DLD1 (cell line): ENCODE measurements around the gene TRIM17.

ENCODE experiments used
- in situ Hi-C: cut with HindIII; loops from 2 replicates; pipeline ENCODE4 v1.10.0; 2017; ENCODE audit warnings: low sequenced_read_pairs

Gene TRIM17

DNA sequence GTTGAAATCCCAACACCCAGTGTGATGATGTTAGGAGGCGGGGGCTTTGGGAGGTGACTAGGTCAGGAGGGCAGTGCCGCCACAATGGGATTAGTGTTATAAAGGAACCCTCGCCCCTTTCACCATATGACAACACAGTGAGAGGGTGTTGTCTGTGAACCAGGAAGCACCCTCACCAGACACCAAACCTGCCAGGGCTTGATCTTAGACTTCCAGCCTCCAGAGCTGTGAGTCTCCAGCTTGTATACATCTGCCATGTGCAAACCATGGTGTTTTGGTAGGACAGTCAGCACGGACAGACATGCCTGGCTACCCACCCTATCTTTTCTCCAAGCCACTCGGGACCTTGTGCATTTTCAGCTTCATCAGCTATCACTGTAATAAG lies 14.0 kb downstream of the TRIM17 start:
- in situ Hi-C loops: no loop called here

DNA sequence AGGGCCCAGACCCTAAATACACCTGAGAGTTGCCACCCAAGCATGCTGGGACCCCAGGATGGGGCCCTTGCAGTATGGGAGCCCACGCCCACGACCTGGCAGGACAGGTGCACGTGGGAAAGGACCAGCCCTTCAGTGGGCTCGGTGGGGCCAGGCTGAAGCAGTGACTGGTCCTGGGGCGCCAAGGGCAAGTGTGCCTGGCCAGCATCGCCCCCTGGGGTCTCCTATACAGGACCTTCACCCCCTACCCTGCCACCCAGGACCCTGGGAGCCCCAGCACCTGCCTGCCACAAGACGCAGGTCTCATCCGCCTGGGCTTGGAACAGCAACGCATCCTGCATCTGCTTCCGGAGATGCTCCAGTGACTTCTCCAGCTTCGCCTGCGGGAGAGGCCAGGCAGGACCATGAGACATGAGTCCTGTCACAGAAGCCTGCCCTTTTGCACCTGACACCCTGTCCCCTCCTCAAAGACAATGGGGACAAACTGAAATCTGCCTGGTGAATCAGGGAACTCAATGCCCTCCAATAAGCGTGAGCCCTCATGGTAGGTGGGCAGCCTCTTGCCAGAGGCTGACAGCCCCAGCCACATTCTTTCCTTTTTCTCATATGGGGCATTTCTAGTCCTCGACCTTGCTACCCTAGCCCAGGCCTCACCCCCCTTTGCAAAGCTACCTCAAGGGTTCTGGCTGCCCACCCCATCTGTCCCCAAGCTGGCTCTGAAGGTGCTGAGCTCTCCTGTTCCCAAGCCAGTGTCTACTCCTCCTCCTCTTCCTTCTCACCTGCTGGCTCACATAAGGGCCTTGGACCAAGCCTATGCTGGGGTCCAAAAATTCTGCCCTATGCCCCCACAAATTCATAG lies 14.7 kb downstream of the TRIM17 start:
- in situ Hi-C loops: no loop called here

DNA sequence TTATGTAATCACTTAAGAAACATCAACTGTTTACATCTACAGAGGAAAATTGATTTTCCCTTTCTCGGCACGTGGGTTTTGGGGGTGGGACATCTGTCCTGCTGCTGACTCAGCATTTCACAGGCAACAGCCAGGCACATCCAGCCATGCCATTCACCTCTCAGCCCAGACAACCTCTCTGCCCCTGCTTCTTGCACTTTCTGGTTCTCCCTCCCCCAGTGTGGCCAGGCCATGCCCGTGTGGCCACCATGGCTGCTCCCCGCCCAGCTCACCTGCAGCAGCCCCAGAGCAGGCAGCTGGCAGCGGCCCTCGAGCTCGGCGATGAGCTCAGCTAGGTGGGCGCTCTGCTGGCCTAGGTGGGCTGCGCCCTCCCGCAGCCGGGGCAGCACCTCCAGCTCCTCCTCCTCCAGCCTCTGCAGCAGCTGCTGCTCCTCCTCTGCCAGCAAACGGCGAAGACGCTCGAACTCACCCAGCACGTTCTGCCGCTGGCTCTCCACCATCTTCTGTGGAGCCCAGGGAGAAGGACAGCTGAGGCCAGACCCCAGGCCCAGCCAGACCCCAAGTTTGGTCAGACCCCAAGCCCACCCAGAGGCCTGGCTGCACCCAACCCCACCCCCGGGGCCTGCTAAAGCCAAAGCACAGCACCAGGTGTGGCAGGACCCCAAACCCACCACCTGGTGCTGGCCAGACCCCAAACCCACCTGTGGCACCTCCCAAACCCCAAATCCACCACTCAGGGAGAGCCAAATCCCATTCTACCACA lies 15.8 kb downstream of the TRIM17 start:
- in situ Hi-C loops: no loop called here

DNA sequence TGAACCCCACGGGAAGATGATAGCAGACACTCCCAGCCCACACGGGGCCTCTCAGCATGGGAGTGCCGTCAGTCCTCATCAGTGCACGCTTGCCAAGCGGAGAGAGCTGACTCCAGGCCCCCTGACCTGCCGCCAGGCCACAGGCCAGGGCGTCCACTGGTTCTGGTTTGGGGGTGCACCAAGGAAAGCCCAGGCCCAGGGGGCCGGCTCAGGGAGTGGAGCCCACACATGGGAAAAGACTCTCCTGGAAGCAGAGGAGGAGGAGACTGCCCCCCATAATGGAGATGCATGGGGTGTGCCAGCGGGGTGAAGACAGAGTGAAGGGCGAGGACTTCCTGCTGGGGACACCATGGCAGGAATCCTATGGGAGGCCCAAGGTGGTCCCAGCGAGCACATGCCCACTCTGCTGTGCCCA lies 16.4 kb downstream of the TRIM17 start:
- in situ Hi-C loops: no loop called here

DNA sequence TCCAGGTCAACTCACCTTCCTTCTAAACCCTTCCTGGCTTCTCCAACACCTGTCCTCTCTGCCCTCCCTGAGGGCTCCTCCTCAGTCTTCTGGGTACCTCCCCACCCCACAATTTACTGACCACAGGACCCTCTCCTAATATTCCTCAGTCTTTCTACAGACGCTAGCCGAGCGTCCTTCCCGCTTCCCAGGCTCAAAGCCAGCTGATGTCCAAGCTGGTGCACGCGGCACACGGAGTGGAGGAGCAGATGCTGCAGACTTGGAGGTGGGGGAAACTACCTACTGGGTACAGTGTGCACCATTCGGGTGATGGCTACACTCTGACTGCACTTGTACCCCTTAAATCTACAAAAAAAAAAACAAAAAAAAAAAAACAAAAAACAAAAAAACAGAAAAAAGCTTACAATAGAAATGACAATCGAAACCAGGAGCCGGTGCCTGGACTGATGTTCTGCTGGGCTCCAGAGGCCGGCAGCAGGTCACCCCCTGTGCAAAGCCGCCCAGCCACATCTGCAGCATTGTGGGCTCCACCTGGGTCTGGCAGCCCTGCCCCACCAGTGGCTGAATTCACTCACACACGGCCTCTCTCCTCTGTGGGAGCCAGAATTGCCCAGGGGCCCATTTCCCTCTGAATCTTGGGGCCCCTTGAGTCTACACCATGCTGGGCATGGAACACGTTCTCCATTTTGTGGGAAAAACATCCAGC lies 17.0 kb downstream of the TRIM17 start:
- in situ Hi-C loops: no loop called here

DNA sequence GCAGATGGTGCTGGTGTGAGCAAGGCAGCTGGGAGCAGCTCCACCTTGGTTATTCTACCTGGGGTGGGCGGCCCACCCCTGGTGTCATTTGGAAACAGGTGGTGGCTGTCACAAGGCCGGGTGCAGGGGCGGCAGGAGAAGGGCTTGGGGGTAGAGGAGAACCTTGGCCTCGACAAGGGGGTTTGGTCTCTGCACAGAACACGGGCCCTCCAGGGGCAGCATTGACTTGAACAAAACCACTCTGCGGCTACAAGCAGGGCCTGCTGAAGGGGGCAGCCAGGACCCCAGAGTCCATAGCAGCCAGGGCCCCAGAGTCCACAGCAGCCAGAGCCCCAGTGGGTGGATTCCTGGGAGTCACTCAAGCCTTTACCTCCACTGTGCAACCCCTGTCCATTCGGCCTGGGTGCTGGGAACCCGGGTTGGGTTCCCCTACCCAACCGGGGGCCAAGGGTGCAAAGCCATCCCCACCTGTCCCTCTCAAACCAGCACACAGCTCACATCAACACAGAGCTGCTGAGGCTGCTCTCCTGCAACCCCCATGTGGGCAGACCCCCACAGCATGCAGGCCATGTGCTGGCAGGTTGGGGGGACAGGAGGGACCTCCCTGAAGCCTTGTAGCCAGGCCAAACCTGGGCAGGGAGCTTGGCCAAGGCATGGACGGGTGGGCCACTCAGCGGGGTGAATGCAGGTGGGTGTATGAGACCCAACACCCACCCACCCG lies 17.8 kb downstream of the TRIM17 start:
- in situ Hi-C loops: no loop called here

DNA sequence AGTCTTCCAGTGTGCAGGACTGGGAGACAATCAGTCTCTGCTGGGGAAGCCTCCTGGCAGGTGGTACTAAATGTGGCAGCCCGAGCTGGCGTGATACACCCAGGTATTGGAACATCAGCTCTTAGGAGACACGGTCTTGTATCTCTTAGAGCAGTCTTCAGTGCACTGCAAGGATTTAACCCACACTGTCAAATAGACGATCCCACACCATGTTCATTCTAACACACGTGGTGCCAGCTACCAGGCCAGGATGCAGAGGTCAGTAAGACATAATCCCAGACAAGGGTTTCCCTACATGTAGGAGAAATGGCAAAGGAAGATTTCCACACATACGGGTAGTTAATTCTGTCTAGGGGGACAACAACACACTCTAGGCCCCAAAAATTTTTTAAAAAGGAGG lies 18.7 kb downstream of the TRIM17 start:
- in situ Hi-C loops: no loop called here

DNA sequence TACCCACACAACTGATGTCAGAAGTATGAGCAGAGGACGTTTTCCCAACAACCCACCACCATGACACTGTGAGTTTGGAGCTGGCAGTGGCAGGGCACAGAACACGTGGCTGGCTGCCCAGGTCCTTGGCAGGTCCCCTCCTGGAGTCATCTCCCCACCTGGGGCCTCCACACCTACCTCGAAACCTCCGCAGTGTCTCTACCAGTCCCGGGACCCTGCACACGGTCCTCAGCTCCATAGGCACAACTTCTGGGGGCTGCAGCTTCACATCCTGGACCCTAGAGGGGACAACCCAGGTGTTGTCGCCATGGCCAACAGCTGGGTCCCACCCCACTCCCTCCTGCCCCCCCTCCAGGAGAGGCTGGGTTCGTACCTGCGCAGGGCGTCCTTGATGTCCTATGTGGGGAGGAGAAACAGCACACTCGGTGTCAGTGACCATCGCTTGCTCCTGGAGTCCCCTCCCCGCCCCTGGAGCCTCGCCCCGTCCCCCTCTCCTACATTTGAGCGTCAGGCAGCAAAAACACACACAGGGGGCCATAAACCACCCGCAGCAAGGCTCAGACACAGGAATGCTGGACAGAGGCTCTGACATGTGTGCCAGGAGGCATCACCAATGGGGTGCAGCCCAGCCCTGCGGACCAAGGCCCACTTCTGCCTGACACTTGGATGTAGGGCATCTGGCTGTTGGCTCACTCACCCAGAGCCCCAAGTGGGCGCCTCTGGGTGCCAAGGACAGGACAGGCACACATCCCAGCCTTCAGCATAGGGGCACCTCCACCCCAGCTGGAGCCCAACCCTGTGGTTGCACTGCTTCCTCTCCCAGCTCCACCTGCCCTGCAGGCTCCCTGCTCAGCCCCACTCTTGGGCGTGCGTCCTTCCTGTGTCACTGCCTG lies 19.6 kb downstream of the TRIM17 start:
- in situ Hi-C loops: no loop called here

DNA sequence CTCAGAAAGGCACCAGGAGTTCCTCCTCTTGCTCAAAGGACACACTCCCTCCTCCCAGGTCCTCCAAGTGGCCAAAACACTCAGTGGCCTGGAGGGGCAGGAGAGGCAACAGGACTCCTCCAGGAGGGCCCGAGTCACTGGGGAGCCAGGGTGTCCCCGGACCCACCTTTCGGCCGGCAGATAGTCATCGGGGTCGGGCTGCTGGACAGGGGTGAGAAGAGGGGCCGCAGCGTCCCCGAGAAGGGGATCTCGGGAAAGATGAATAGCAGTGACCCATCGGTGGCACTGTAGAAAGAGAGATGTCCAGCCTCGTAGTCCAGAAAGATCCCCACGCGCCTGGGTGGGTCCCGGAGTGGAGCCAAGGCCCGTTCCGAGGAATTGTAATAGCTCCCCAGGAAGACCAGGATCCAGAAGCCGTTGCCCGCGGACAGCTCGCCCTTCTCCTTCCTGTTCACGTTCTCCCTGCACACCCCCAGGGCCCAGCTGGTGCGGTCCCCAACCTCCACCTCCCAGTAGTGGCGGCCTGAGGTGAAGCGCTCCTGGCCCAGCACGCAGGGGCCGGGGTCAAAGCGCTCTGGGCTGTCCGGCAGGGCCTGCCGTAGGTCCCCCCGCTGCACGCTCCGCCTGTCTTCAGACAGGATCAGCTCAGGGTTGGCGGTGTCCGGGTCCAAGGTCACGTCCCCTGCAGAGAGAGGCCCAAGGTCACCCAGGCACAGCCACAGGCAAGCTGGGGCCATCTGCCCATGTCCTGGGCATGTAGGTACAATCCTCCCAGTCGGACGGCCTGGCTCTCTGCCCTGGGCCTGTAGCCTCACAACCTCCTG lies 21.9 kb downstream of the TRIM17 start:
- in situ Hi-C loops: no loop called here

DNA sequence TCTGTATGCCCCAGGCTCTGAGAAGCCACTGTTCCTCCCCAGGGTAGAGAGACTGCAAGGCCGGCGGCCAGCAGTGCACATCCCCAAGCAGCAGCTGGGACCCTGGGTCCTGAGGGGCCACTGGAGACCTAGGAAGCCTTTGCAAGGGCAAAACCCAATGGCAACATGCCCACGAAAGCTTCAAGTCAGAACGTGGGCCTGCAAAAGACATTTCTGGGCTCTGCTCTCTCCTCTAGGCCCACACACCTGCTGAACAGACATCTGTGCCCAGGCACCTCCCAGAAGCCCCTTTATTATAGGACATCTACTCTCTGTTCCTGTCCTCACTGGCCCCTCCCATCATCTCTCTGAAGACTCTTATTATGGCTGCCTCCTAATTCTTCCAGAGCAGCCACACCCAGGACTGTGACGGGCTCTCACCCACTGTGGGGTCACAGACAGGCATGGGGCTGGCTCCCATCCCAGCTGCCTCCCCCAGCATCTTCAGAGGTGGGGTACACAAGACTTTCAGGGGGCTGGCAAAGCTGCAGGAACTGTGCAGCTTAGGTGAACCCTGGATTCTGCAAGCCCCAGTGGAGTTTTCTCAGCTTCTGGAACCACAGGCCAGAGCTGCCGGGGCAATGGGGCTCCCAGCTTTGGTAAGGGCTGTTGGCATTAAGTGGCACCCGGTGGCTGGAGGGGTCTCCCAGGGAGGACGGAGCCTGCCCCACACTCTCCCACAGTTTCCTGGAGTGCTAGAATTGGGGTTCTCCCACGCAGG lies 22.7 kb downstream of the TRIM17 start:
- in situ Hi-C loops: no loop called here

DNA sequence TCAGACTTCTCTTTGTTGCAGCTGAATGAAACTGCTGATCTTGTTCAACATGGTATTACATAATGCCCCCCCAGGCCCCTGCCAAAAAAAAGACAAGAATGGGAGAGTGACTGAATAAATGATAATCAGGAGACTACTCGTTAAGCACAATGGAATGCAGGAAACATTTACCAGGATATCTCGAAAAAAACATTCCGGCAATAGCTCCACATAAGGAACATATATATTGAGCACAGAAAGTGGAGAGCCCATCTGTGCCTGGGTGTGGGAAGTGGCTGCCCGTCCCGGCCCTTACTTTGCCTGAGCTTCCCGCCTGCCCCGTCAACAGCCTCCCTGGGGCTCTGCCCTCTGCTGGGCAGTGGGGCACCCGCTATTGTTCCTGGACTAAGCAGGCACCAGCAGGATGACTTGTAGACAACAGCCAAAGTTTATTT lies 23.4 kb downstream of the TRIM17 start:
- in situ Hi-C loops: no loop called here

DNA sequence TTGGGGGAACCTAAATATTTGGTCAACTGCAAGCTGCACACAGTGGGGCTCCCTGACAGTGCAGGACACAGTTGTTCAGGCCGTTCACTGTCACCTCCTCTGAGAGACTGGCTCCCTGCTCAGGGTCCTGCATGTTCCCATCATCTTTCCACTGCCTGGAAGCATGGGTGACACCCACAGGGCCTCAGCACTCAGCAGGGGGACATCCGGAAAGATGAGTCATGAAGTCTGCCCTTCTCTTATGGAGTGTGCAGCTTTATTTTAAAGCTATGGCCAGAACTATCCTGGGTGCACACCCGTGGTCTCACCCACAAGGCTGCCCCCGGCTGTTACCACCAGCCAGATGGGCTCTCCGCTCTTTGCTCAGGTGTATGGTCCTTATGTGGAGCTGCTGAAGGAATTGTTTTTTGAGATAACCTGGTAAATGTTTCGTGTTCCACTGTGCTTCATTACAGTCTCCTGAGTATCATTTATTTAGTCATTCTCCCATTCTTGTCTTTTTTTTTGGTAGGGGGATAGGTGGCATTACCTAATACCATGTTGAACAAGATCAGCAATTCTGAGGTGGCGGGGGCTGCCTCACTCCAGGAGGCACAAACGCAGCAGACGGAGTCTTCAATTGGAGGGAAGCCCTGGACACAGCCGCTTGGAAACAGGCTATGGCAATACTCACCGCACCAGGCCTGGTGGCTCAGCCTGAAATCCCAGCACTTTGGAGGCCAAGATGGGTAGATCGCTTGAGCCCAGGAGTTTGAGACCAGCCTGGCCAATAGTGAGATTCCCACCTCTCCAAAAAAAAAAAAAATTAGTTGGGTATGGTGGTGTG lies 24.3 kb downstream of the TRIM17 start:
- in situ Hi-C loops: no loop called here

DNA sequence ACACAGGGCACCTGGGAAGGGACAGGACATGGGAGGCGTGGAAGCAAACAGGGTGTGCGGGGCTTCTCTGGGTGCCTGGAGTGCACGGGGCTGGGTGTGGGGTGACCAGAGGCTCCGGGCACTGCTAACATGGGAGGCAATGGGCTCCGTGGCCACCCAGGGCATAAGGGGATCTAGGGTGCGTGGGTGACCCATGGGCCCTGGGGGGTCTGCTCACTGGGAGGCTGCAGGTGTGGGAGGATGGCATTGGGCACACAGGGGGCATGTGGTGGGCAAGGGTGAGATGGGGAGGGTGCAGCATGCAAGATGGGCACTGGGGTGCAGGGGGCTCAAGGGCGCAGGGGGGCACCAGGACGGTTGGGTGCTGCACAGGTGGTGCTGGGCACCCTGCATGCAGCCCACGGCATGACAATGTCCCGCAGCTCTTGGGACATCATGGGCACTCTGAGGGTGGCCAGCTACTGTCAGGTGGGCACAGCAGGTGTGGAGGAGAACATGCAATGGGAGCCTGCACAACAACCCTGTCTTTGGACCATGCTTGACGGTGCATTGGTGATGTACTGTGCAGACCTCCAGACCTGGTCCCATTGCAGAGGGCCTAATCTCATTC lies 25.1 kb downstream of the TRIM17 start:
- in situ Hi-C loops: no loop called here

DNA sequence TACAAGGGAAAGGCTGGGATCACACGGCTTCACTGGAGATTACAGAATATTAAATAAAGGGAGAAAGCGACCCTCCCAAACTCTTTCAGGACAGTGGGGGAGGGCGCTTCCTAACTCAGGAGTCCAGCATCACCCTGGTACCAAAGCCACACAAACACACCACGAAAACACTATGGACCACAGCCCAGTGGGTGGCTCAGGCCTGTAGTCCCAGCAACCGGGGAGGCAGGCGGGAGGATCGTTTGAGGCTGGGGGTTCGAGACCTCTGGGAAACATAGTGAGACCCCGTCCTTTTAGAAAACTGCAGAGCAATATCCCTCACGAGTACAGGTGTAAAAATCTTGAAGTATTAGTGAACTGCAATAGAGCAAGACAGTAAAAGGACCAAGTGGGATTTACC lies 26.0 kb downstream of the TRIM17 start:
- in situ Hi-C loops: no loop called here

DNA sequence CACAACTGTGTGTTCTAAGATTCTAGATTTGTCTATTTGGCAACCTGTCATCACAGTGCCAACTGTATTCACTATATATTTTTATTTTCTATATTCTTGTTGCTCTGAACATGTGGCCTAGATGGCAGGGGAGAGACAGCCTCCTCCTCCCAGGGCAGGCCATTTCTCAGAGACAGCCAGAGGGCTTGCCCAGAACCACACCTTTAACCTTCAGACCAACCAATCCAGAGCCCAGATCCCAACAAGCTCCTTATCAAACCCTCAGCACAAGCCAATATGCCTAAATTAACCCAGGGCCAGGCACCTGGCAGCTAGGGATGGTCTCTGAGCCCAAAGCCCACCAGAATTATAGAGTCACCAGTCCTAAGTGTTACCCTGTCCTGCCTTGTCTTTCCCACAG lies 29.3 kb downstream of the TRIM17 start:
- in situ Hi-C loops: no loop called here

DNA sequence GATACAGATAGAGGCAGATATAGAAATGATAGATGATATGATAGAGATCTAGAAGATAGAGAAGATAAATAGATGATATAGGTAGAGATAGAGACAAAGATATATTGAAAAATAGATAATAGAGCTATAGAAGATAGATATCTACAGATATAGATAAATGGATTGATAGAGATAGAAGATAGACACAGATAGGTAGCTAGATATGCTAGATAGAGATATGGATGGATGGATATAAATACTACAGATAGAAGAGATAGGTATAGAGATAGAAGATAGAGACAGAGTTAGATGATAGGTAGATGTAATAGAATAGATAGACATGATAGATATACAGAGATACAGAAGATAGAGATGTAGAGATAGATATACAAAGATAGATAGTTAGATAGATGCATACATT lies 31.4 kb downstream of the TRIM17 start:
- in situ Hi-C loops: no loop called here

DNA sequence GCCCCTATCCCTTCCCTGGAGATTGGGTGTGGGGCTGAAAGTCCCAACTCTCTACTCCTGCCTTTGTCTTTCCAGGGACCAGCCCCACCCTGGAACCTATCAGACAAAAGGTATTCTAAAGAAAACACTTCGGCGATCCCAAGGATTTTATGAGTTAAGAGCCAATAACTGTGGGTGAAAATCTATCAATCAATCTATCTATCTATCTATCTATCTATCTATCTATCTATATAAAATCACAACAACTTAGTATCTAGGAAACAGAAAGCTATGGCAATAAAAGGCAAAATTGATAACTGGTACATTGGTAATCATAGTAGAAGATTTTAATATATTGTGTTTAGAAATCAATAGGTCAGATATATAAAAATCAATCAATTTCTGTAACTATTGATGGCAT lies 32.9 kb downstream of the TRIM17 start:
- in situ Hi-C loops: no loop called here
